Measurements from ENCODE around the gene METAP1D.

The METAP1D gene

GRCh38 chr2:171999161-171999560, 592 bp upstream of the METAP1D start:
- TF ChIP-seq USF1 (IDR thresholded peaks at IDR 0.05) (no peak), CREB1 (IDR thresholded peaks at IDR 0.05; ENCODE audit: low read depth) (no peak)

- TF ChIP-seq CEBPB (IDR thresholded peaks at IDR 0.05) (no peak), RAD21 (IDR thresholded peaks at IDR 0.05; ENCODE audit: low read depth) (no peak), MAX (IDR thresholded peaks at IDR 0.05) (no peak), ZBTB7A (IDR thresholded peaks at IDR 0.05; ENCODE audit: low read depth) (no peak), EP300 (IDR thresholded peaks at IDR 0.05; ENCODE audit: borderline replicate concordance) (no peak), TCF12 (IDR thresholded peaks at IDR 0.05; ENCODE audit: low read depth) (no peak), CREB1 (IDR thresholded peaks at IDR 0.05; ENCODE audit: low read depth) (no peak)
Observed at GRCh38 chr2:172000696-172001361, 1.1 kb downstream of the METAP1D start.

DNA sequence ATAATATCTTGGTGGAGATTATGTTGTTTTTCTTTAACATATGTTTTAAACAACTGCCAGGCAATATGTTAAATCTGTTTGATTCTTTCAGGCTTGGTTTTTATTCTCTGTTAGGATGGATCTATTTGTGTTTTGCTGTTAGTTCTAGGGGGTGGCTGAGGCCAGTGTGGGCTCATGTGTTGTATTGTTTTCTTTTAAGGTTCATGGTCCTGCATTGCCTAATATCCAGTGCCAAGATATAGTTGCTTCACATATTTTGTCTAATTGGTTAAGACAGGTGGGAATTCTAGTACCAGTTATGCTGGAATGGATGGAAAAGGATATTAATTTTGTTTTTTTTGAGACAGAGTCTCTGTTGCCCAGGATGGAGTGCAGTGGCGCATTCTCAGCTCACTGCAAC, 7.6 kb downstream of the METAP1D start:
- TF ChIP-seq NFIC (IDR thresholded peaks at IDR 0.05) (no peak), EGR1 (IDR thresholded peaks at IDR 0.05) (no peak), YY1 (IDR thresholded peaks at IDR 0.05; ENCODE audit: low read depth) (no peak), TEAD4 (IDR thresholded peaks at IDR 0.05) (no peak), USF1 (IDR thresholded peaks at IDR 0.05) (no peak), TAF1 (IDR thresholded peaks at IDR 0.05; ENCODE audit: low read depth) (no peak), FOXM1 (IDR thresholded peaks at IDR 0.05; ENCODE audit: borderline replicate concordance, low read depth) (no peak), TCF12 (IDR thresholded peaks at IDR 0.05; ENCODE audit: low read depth) (no peak), CEBPB (IDR thresholded peaks at IDR 0.05) (no peak), EP300 (IDR thresholded peaks at IDR 0.05; ENCODE audit: borderline replicate concordance) (no peak), CREB1 (IDR thresholded peaks at IDR 0.05; ENCODE audit: low read depth) (no peak), ZBTB7A (IDR thresholded peaks at IDR 0.05; ENCODE audit: low read depth) (no peak), MAX (IDR thresholded peaks at IDR 0.05) (no peak), RAD21 (IDR thresholded peaks at IDR 0.05; ENCODE audit: low read depth) (no peak)
- TF ChIP-seq, protein P1, sequence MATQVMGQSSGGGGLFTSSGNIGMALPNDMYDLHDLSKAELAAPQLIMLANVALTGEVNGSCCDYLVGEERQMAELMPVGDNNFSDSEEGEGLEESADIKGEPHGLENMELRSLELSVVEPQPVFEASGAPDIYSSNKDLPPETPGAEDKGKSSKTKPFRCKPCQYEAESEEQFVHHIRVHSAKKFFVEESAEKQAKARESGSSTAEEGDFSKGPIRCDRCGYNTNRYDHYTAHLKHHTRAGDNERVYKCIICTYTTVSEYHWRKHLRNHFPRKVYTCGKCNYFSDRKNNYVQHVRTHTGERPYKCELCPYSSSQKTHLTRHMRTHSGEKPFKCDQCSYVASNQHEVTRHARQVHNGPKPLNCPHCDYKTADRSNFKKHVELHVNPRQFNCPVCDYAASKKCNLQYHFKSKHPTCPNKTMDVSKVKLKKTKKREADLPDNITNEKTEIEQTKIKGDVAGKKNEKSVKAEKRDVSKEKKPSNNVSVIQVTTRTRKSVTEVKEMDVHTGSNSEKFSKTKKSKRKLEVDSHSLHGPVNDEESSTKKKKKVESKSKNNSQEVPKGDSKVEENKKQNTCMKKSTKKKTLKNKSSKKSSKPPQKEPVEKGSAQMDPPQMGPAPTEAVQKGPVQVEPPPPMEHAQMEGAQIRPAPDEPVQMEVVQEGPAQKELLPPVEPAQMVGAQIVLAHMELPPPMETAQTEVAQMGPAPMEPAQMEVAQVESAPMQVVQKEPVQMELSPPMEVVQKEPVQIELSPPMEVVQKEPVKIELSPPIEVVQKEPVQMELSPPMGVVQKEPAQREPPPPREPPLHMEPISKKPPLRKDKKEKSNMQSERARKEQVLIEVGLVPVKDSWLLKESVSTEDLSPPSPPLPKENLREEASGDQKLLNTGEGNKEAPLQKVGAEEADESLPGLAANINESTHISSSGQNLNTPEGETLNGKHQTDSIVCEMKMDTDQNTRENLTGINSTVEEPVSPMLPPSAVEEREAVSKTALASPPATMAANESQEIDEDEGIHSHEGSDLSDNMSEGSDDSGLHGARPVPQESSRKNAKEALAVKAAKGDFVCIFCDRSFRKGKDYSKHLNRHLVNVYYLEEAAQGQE (IDR thresholded peaks at IDR 0.05; ENCODE audit: low read depth), result no peak

DNA sequence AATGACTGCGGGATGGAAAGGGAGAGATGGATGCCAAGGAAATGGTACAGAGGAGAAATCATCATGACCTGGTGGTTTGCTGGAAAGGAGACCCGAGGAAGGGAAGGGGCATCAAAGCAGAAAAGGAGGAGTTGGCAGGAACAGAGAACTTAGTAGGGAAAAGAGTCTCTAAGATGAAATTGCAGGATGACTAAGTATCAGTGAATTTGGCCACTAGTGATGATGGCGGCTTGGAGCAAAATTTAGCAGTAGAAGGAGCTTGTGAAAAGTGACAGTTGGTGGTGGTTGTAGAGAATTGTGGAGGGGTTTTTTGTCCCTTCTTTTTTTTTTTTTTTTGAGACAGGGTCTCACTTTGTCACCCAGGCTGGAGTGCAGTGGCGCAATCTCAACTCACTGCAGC, 10.1 kb downstream of the METAP1D start:
- no peak for TF ChIP-seq FOXM1 (IDR thresholded peaks at IDR 0.05; ENCODE audit: borderline replicate concordance, low read depth)

DNA sequence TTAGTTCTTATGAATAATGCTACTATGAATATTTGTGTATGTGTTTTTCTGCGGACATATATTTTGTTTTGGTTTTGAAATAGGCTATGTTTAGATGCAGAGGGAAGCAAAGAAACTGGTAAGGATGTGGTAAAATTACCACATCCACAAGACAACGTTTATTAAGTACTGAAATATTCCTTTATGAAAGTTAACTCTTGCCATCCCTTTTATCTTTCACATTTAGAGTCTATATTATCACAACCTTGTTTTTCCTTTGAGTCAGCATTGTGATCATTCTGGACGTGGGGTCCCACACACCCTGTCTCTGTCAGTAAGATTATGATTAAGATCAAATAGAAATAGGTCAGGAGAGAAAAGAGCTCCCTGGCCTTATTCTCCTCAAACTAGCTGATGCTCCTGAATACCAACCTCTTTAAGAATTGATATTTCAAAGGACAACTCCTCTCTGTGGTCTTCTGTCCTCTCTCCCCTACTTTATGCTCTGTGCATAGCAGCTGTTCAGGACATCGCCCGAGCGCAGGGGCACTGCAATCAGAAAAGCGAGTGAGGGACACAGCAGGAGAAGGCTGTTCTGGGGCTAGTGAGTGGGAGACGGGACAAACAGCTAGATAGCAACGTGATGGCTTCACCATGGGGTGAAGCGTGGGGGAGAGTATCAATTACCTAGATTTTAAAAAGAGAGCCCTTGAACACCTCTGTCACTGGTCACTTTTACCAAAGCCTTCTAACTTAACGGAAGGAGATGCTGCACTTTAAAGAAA, 12.2 kb downstream of the METAP1D start:
- TF ChIP-seq NFIC (IDR thresholded peaks at IDR 0.05) (no peak), TEAD4 (IDR thresholded peaks at IDR 0.05) (no peak), EGR1 (IDR thresholded peaks at IDR 0.05) (no peak), USF1 (IDR thresholded peaks at IDR 0.05) (no peak), CREB1 (IDR thresholded peaks at IDR 0.05; ENCODE audit: low read depth) (no peak), MAX (IDR thresholded peaks at IDR 0.05) (no peak), YY1 (IDR thresholded peaks at IDR 0.05; ENCODE audit: low read depth) (no peak), TCF12 (IDR thresholded peaks at IDR 0.05; ENCODE audit: low read depth) (no peak), EP300 (IDR thresholded peaks at IDR 0.05; ENCODE audit: borderline replicate concordance) (no peak), RAD21 (IDR thresholded peaks at IDR 0.05; ENCODE audit: low read depth) (no peak), TAF1 (IDR thresholded peaks at IDR 0.05; ENCODE audit: low read depth) (no peak), FOXM1 (IDR thresholded peaks at IDR 0.05; ENCODE audit: borderline replicate concordance, low read depth) (no peak), ZBTB7A (IDR thresholded peaks at IDR 0.05; ENCODE audit: low read depth) (no peak), CEBPB (IDR thresholded peaks at IDR 0.05) (no peak)
- TF ChIP-seq, protein P1 (IDR thresholded peaks at IDR 0.05; ENCODE audit: low read depth), result no peak
